GM21737 (cell line): ENCODE measurements around the gene PXDN.
"Not testable (repeated sequence)": the region's sequence is repeated elsewhere in the genome, so short reads cannot be mapped to it uniquely, and the experiment has no call there.

Experiments
- ATAC-seq: cut with Tn5 transposase; IDR thresholded peaks from one replicate; pipeline ENCODE4 v1.9.1; 2021; ENCODE audit warnings: mild to moderate bottlenecking, moderate library complexity; ENCODE audit not compliant: unreplicated experiment

The PXDN gene

GRCh38 chr2:1727796-1728474, 16.4 kb downstream of the PXDN start:
- no peak for ATAC-seq

GRCh38 chr2:1727101-1727771, 17.1 kb downstream of the PXDN start:
- ATAC-seq = no peak

- ATAC-seq = no peak
Measured at GRCh38 chr2:1726558-1726957, 17.8 kb downstream of the PXDN start.

- ATAC-seq = not testable (repeated sequence)
Measured at GRCh38 chr2:1724351-1724750, 20.0 kb downstream of the PXDN start.

- no peak for ATAC-seq
Measured at GRCh38 chr2:1723397-1724042, 20.8 kb downstream of the PXDN start.

- no peak for ATAC-seq
Measured at GRCh38 chr2:1722692-1723091, 21.6 kb downstream of the PXDN start.

GRCh38 chr2:1721706-1722646, 22.3 kb downstream of the PXDN start:
- ATAC-seq = no peak

- ATAC-seq = no peak
Measured at GRCh38 chr2:1718339-1719220, 25.7 kb downstream of the PXDN start.

- ATAC-seq = no peak
Measured at GRCh38 chr2:1717113-1717512, 27.2 kb downstream of the PXDN start.

GRCh38 chr2:1716441-1716840, 27.9 kb downstream of the PXDN start:
- no peak for ATAC-seq

GRCh38 chr2:1716014-1716305, 28.4 kb downstream of the PXDN start:
- ATAC-seq = not testable (repeated sequence)

- no peak for ATAC-seq
Measured at GRCh38 chr2:1715184-1716013, 28.9 kb downstream of the PXDN start.

- ATAC-seq = no peak
Measured at GRCh38 chr2:1714291-1715064, 29.8 kb downstream of the PXDN start.

- ATAC-seq = no peak
Measured at GRCh38 chr2:1713839-1714236, 30.5 kb downstream of the PXDN start.

GRCh38 chr2:1713142-1713838, 31.0 kb downstream of the PXDN start:
- ATAC-seq = no peak

GRCh38 chr2:1709946-1710560, 34.3 kb downstream of the PXDN start:
- ATAC-seq = no peak

GRCh38 chr2:1709335-1709605, 35.0 kb downstream of the PXDN start:
- ATAC-seq = no peak
